BLaER1 treated with 17β-estradiol and CSF1 and Interleukin-3, amounts not matched to agents 10 nM and 100 nM (cell line): ENCODE measurements around the gene ITGB1.
A peak's percentile ranks its signal among the peaks of the same experiment; 100 is the strongest.

ENCODE experiments used
- H3K27ac ChIP-seq, 11 experiments: shearing (Covaris generic); formaldehyde crosslinking; 2 replicates each; pipeline ENCODE4 v1.8.1; 2022
- H3K27me3 ChIP-seq, 11 experiments: shearing (Covaris generic); formaldehyde crosslinking; 2 replicates each; pipeline ENCODE4 v1.8.1; 2022
- H3K36me3 ChIP-seq, 11 experiments: shearing (Covaris generic); formaldehyde crosslinking; 2 replicates each; pipeline ENCODE4 v1.8.1; 2022
- H3K4me1 ChIP-seq, 10 experiments: shearing (Covaris generic); formaldehyde crosslinking; 2 replicates each; pipeline ENCODE4 v1.8.1; 2022
- H3K4me2 ChIP-seq, 11 experiments: shearing (Covaris generic); formaldehyde crosslinking; 2 replicates each; pipeline ENCODE4 v1.8.1; 2022
- H3K4me3 ChIP-seq, 10 experiments: shearing (Covaris generic); formaldehyde crosslinking; 2 replicates each; pipeline ENCODE4 v1.8.1; 2022
- H3K9ac ChIP-seq, 11 experiments: shearing (Covaris generic); formaldehyde crosslinking; 2 replicates each; pipeline ENCODE4 v1.8.1; 2022
- H3K9me3 ChIP-seq, 11 experiments: shearing (Covaris generic); formaldehyde crosslinking; replicated peaks in 1 of 11; 2 replicates each; pipeline ENCODE4 v1.8.1; 2022
- H4K20me1 ChIP-seq, 11 experiments: shearing (Covaris generic); formaldehyde crosslinking; 2 replicates each; pipeline ENCODE4 v1.8.1; 2022
- Cebpa-rat ChIP-seq, 11 experiments: shearing (Covaris generic); IDR thresholded peaks; 2 replicates each; pipeline ENCODE4 v1.8.1; 2022

ITGB1 gene

GRCh38 chr10:32960022-32960421 is 2.0 kb upstream of the ITGB1 start:
- TF ChIP-seq Cebpa-rat (IDR thresholded peaks at IDR 0.05): no peak
- peaks cover 21 to 27% (median 26%) of the 10 kb centered on the region in 11 experiments; a peak in 21 of 22 replicates for H4K20me1 ChIP-seq
- peaks cover 39 to 68% (median 45%) of the 10 kb centered on the region in 10 experiments for H3K4me1 ChIP-seq
- no peaks in the 10 kb centered on the region for H3K27me3 ChIP-seq
- H3K36me3 ChIP-seq: no peaks in the 10 kb centered on the region
- no peak overlapping the region for H3K9ac ChIP-seq
- H3K27ac ChIP-seq: no peak overlapping the region; a peak in 1 of 22 replicates
- H3K4me2 ChIP-seq: peak overlapping the region in 6 of 11 experiments; percentile 88 to 96 (median 92); a peak in 13 of 22 replicates
- no peaks in the 10 kb centered on the region for H3K9me3 ChIP-seq
- peak overlapping the region in 2 of 10 experiments; percentile 96 to 99; a peak in 2 of 20 replicates for H3K4me3 ChIP-seq

DNA sequence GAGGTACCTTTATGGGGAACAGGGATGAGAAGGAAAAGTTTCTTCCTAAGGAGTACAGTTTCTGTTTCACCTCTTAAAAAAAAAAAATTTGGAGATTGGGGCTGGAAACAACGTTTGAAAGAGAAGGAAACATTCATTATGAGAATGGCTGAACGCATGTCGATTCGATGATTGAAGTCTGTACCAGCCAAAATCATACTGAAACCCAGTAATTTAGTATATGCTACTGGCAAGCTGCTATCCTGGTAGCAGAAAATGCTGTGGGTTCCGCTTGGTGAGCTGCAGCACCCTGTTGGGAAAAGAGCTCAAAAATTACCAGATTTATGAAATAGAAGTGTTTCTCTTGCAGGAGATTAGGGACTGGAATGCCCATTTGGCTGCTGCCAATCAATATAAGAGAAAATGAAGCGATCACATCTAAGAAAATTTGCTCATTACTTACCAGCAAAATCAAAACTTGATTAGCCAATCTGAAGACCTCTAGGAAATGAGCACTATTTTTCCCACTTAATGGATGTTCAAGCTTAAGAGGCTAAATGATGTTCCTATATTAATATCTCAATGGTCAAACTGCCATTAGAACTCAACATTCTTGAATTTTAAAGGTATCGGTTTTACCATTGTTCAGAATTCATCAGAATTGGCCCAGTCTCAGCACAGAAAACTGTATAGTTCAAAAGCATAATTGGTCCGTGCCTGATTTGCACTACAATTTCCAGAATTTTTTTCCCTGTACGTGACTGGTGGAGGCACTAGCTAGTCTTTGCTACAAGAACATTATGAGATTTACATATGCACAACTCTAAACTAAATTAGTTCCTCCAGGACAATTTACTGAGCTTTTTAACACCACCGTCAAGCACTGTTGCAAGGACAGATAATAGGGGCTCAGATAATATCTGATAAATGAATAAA is 1.2 kb upstream of the ITGB1 start:
- Histone ChIP-seq H3K27me3 (no peaks in the 10 kb centered on the region), H3K27ac (peak overlapping the region; percentile 83 to 98 (median 95))

DNA sequence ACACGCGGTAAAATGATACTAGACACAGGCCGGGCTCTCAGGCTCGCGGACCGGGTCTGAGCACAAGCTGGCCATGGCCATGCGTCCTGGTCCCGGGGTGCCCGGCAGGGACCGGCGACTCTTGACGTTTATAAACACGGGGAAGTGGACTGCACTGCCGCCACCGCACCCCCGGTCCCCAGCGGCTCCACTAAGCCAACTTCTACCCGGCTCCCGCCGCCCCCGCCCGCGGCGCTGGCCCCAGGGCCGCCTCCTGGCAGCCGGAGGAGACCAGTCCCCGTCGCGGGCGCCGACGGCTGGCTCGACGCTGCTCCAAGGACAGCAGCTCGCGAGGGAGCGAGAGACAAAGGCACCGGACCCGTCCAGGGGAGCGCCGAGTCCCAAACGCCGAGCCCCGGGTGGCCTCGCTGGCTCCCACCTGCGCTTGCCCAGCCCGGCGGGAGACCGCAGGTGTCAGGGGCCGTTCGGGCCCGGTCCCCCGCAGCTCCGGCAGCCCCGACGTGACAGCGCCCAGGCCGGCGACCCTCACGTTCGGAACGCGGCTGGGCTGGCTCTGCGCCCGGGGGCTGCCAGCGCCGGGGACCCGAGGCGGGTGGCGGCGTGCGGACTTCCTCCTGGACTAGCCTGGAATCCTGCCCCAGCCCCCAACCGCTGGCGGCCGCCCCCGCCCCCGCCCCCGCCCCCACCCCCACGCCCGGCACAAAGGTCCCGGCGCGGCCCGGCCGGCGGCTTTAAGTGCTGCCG is 517 bp downstream of the ITGB1 start:
- Histone ChIP-seq H3K9ac (peak overlapping the region; percentile 91 to 99 (median 95)), H3K36me3 (peaks cover 0 to 16% (median 9%) of the 10 kb centered on the region in 11 experiments; a peak in 11 of 22 replicates), H3K4me1 (peaks cover 39 to 77% (median 53%) of the 10 kb centered on the region in 10 experiments), H3K27me3 (no peaks in the 10 kb centered on the region), H3K9me3 (no peaks in the 10 kb centered on the region), H3K27ac (peak overlapping the region; percentile 83 to 98 (median 95)), H3K4me3 (peak overlapping the region; percentile 93 to 99 (median 96)), H3K4me2 (peak overlapping the region; percentile 80 to 99 (median 87)), H4K20me1 (peaks cover 45 to 52% (median 51%) of the 10 kb centered on the region in 11 experiments; a peak in 21 of 22 replicates)
- no peak for TF ChIP-seq Cebpa-rat (IDR thresholded peaks at IDR 0.05)

More for the DNA sequence above, 1.2 kb upstream of the ITGB1 start:
- Histone ChIP-seq H3K9me3 (no peaks in the 10 kb centered on the region), H3K4me2 (peak overlapping the region; percentile 74 to 96 (median 91)), H3K9ac (peak overlapping the region; percentile 91 to 99 (median 95)), H4K20me1 (peaks cover 27 to 35% (median 34%) of the 10 kb centered on the region in 11 experiments; a peak in 21 of 22 replicates), H3K36me3 (peaks cover 0 to 5% (median 0%) of the 10 kb centered on the region in 11 experiments; a peak in 1 of 22 replicates), H3K4me1 (peaks cover 39 to 76% (median 49%) of the 10 kb centered on the region in 10 experiments), H3K4me3 (peak overlapping the region; percentile 93 to 99 (median 96))
- no peak; a peak in 1 of 22 replicates for TF ChIP-seq Cebpa-rat (IDR thresholded peaks at IDR 0.05)

DNA sequence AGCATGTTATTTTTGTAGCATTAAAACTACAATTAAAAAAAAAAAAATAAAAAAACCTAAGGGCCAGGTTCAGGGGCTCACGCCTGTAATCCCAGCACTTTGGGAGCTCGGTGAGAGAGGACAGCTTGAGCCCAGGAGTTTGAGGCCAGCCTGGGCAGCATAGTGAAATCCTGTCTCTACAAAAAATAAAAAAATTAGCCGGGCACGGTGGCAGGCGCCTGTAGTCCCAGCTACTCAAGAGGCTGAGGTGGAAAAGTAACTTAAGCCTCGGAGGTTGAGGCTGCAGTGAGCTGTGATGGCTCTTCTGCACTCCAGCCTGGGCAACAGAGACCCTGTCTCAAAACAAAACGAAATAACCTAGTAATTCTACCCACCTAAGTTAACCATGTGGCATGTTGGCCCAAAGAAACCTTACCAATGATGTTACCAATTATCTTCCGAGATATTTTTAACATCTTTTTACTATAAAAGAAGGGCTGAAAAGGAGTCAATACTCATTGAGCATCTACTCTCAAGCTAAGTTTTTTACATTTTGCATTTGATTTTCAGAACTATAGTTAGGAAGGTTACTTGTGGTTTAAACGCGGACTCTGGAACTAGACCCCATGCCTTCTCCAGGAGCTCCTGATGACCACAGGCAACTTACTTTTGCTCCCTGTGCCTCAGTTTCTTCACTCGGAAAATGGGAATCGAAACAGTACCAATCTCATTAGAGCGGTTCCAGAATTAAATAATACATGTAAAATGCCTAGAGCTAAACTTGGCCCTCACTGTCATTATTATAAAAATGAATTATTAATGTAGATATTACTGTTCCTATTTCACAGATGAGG is 1.4 kb downstream of the ITGB1 start:
- no peaks in the 10 kb centered on the region for H3K27me3 ChIP-seq
- H3K4me1 ChIP-seq: peaks cover 34 to 78% (median 46%) of the 10 kb centered on the region in 10 experiments
- H3K4me3 ChIP-seq: peak overlapping the region; percentile 93 to 99 (median 96)
- H3K9me3 ChIP-seq: no peaks in the 10 kb centered on the region
- peak overlapping the region; percentile 80 to 99 (median 87) for H3K4me2 ChIP-seq
- TF ChIP-seq Cebpa-rat (IDR thresholded peaks at IDR 0.05): no peak
- peak overlapping the region in 10 of 11 experiments; percentile 83 to 98 (median 95); a peak in 18 of 22 replicates for H3K27ac ChIP-seq
- H3K36me3 ChIP-seq: peaks cover 0 to 18% (median 9%) of the 10 kb centered on the region in 11 experiments; a peak in 11 of 22 replicates
- H4K20me1 ChIP-seq: peaks cover 48 to 61% (median 60%) of the 10 kb centered on the region in 11 experiments; a peak in 21 of 22 replicates
- peak overlapping the region; percentile 91 to 99 (median 95) for H3K9ac ChIP-seq

GRCh38 chr10:32955790-32956189 is 2.2 kb downstream of the ITGB1 start:
- Histone ChIP-seq H4K20me1 (peaks cover 55 to 69% (median 67%) of the 10 kb centered on the region in 11 experiments; a peak in 21 of 22 replicates), H3K4me3 (peak overlapping the region in 4 of 10 experiments; percentile 95 to 99 (median 97); a peak in 7 of 20 replicates), H3K4me1 (peaks cover 33 to 79% (median 44%) of the 10 kb centered on the region in 10 experiments), H3K9me3 (no peaks in the 10 kb centered on the region; a peak in 1 of 22 replicates), H3K27ac (0 out of 22 replicates have a peak overlapping the region, but pooled peaks of 1 of the 11 experiments have one; percentile 5), H3K27me3 (no peaks in the 10 kb centered on the region), H3K9ac (peak overlapping the region in 3 of 11 experiments; percentile 96 to 99 (median 98); a peak in 5 of 22 replicates), H3K36me3 (peaks cover 0 to 20% (median 9%) of the 10 kb centered on the region in 11 experiments; a peak in 11 of 22 replicates), H3K4me2 (peak overlapping the region; percentile 80 to 99 (median 87); a peak in 20 of 22 replicates)
- no peak for TF ChIP-seq Cebpa-rat (IDR thresholded peaks at IDR 0.05)

GRCh38 chr10:32955299-32955772 is 2.7 kb downstream of the ITGB1 start:
- H4K20me1 ChIP-seq: peaks cover 60 to 74% (median 72%) of the 10 kb centered on the region in 11 experiments; a peak in 21 of 22 replicates
- H3K4me3 ChIP-seq: peak overlapping the region in 3 of 10 experiments; percentile 95 to 99 (median 96); a peak in 4 of 20 replicates
- H3K9me3 ChIP-seq: no peaks in the 10 kb centered on the region; a peak in 1 of 22 replicates
- H3K9ac ChIP-seq: peak overlapping the region in 3 of 11 experiments; percentile 44 to 99 (median 96); a peak in 5 of 22 replicates
- peaks cover 33 to 79% (median 46%) of the 10 kb centered on the region in 10 experiments for H3K4me1 ChIP-seq
- H3K4me2 ChIP-seq: peak overlapping the region; percentile 24 to 99 (median 86); a peak in 20 of 22 replicates
- H3K36me3 ChIP-seq: peaks cover 0 to 20% (median 9%) of the 10 kb centered on the region in 11 experiments; a peak in 11 of 22 replicates
- 0 out of 22 replicates have a peak overlapping the region, but pooled peaks of 1 of the 11 experiments have one; percentile 5 for H3K27ac ChIP-seq
- no peaks in the 10 kb centered on the region for H3K27me3 ChIP-seq
- TF ChIP-seq Cebpa-rat (IDR thresholded peaks at IDR 0.05): no peak
